DOHH2 (cell line): ENCODE results near the gene PSME4.

ENCODE experiments used
- H3F3A ChIP-seq: fragments of 200-600 bp; sonication (generic), shearing (Covaris generic); 2 replicates; pipeline ENCODE4 v1.6.0; 2016; ENCODE audit warnings: antibody characterized with exemption, mild to moderate bottlenecking; ENCODE audit not compliant: control insufficient read depth, insufficient read depth
- H3K27ac ChIP-seq: fragments of 200-600 bp; sonication (generic); 2 replicates; pipeline ENCODE4 v1.5.1; 2014; ENCODE audit warnings: low read depth, mild to moderate bottlenecking, low read length, moderate library complexity
- H3K27me3 ChIP-seq: fragments of 200-600 bp; sonication (generic); 2 replicates; pipeline ENCODE4 v1.6.1; 2014; ENCODE audit warnings: mild to moderate bottlenecking, low read length, mixed read lengths; ENCODE audit not compliant: control insufficient read depth
- H3K36me3 ChIP-seq: fragments of 200-600 bp; sonication (generic); 2 replicates; pipeline ENCODE4 v1.6.1; 2014; ENCODE audit warnings: mild to moderate bottlenecking, low read length, moderate library complexity, mixed read lengths; ENCODE audit not compliant: control insufficient read depth
- H3K4me1 ChIP-seq: fragments of 200-600 bp; sonication (generic); 2 replicates; pipeline ENCODE4 v1.6.1; 2014; ENCODE audit warnings: mild to moderate bottlenecking, low read length, mixed read lengths; ENCODE audit not compliant: control insufficient read depth
- H3K4me2 ChIP-seq: fragments of 200-600 bp; sonication (generic); 2 replicates; pipeline ENCODE4 v1.6.0; 2014; ENCODE audit warnings: mild to moderate bottlenecking, low read length, moderate library complexity
- H3K4me3 ChIP-seq: fragments of 200-600 bp; sonication (generic); 2 replicates; pipeline ENCODE4 v1.5.1; 2014; ENCODE audit warnings: mild to moderate bottlenecking, low read length, mixed read lengths
- H3K79me2 ChIP-seq: fragments of 200-600 bp; sonication (generic); 2 replicates; pipeline ENCODE4 v1.6.1; 2014; ENCODE audit warnings: mild to moderate bottlenecking, low read length, mixed read lengths; ENCODE audit not compliant: control insufficient read depth
- H3K9me2 ChIP-seq: fragments of 200-600 bp; sonication (generic); replicated peaks from 2 replicates; pipeline ENCODE4 v1.6.1; 2014; ENCODE audit warnings: mild to moderate bottlenecking, low read length, mixed read lengths; ENCODE audit not compliant: control insufficient read depth
- H3K9me3 ChIP-seq: fragments of 200-600 bp; sonication (generic); 2 replicates; pipeline ENCODE4 v1.6.1; 2014; ENCODE audit warnings: antibody characterized with exemption, low read length, mixed read lengths; ENCODE audit not compliant: control insufficient read depth, insufficient read depth
- H4K20me1 ChIP-seq: fragments of 200-600 bp; sonication (generic); 2 replicates; pipeline ENCODE4 v1.6.0; 2014; ENCODE audit warnings: low read depth, mild to moderate bottlenecking, antibody characterized with exemption, low read length, moderate library complexity; ENCODE audit not compliant: control insufficient read depth, insufficient read depth
- EZH2phosphoT487 ChIP-seq: fragments of 200-600 bp; sonication (generic); IDR thresholded peaks from 2 replicates; pipeline ENCODE4 v1.6.1; 2017; ENCODE audit warnings: borderline replicate concordance, mild to moderate bottlenecking, antibody characterized with exemption, low read length, moderate library complexity, mixed read lengths
- TF ChIP-seq, protein P1 (sequence below): fragments of 200-600 bp; sonication (generic); IDR thresholded peaks from one replicate; pipeline ENCODE4 v1.5.1; 2014; ENCODE audit warnings: antibody characterized with exemption, mild to moderate bottlenecking, low read depth, low read length; ENCODE audit not compliant: poor library complexity, severe bottlenecking

The PSME4 gene

DNA sequence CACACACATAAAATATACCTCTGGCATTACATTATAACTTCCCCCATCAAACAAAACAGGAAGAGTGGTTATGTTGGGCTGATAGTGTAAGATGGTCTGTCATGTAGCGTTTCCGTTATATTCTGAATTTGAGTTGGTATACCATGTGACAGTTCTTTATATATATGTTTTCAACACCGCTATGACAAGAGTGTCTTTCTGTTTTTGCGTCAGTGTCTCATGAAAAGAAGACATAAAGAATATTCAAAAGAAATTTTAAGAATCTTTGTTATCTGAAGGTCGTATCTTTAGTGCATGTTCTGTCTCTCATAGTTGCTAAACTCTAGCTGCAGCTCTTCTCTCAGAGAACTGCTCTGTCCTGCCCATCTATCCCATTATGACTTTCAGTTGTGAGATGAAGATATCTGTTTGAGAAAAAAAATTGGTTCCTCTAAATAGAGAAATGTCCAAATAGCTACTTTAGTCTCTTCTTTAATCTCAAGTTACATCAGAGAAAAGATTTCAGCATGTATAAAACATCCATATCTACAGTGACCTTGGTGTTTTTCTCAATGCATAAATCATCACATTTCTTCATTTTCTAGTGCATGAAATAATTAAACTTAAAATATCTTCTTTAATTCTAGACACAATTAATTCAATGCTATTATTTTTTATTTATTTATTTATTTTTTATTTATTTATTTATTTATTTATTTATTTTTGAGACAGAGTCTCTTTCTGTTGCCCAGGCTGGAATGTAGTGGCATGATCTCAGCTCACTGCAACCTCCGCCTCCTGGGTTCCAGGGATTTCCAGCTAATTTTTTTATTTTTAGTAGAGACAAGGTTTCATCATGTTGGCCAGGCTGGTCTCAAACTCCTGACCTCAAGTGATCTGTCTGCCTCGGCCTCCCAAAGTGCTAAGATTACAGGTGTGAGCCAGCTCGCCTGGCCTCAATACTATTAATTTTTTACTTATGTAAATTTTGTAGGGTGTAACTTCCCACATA lies 24.3 kb upstream of the PSME4 start:
- no peaks in the 10 kb centered on the region for H3K79me2 ChIP-seq
- TF ChIP-seq, protein P1, sequence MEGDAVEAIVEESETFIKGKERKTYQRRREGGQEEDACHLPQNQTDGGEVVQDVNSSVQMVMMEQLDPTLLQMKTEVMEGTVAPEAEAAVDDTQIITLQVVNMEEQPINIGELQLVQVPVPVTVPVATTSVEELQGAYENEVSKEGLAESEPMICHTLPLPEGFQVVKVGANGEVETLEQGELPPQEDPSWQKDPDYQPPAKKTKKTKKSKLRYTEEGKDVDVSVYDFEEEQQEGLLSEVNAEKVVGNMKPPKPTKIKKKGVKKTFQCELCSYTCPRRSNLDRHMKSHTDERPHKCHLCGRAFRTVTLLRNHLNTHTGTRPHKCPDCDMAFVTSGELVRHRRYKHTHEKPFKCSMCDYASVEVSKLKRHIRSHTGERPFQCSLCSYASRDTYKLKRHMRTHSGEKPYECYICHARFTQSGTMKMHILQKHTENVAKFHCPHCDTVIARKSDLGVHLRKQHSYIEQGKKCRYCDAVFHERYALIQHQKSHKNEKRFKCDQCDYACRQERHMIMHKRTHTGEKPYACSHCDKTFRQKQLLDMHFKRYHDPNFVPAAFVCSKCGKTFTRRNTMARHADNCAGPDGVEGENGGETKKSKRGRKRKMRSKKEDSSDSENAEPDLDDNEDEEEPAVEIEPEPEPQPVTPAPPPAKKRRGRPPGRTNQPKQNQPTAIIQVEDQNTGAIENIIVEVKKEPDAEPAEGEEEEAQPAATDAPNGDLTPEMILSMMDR, result no peak
- TF ChIP-seq EZH2phosphoT487, result no peak
- no peaks in the 10 kb centered on the region for H3K9me3 ChIP-seq
- peak overlapping the region; percentile 49 for H3K4me3 ChIP-seq
- no peaks in the 10 kb centered on the region for H3K27me3 ChIP-seq
- no peaks in the 10 kb centered on the region for H3K9me2 ChIP-seq
- peaks cover 24% of the 10 kb centered on the region for H3K4me1 ChIP-seq
- H3K36me3 ChIP-seq, result no peaks in the 10 kb centered on the region
- peak overlapping the region; percentile 70 for H3K4me2 ChIP-seq
- no peaks in the 10 kb centered on the region for H4K20me1 ChIP-seq
- 0 out of 2 replicates have a peak, but pooled peaks cover 2% of the 10 kb centered on the region for H3F3A ChIP-seq
- peak overlapping the region; percentile 39 for H3K27ac ChIP-seq

DNA sequence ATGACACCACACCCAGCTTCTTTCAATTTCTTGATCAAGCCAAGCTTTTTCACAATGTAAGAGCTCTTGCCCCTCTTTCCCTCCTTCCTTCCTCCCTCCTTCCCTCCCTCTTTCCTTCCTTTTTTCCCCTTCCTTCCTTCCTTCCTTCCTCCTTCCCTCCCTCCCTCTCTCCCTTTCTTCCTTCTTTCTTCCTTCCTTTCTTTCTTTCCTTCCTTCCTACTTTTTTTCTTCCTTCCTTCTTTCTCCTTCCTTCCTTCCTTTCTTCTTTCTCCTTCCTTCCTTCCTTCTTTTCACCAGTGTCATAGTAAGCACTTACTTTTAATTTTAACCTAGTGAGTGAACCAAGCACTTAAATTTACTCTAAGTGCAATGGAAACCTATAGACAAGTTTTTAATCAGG lies 21.2 kb upstream of the PSME4 start:
- no peaks in the 10 kb centered on the region for H3K9me2 ChIP-seq
- H3K79me2 ChIP-seq, result no peaks in the 10 kb centered on the region
- no peaks in the 10 kb centered on the region for H3K36me3 ChIP-seq
- no peak overlapping the region for H3K27ac ChIP-seq
- H3K4me2 ChIP-seq, result no peak overlapping the region
- peaks cover 22% of the 10 kb centered on the region for H3K4me1 ChIP-seq
- no peaks in the 10 kb centered on the region for H3K9me3 ChIP-seq
- no peaks in the 10 kb centered on the region for H4K20me1 ChIP-seq
- H3K4me3 ChIP-seq, result no peak overlapping the region
- no peaks in the 10 kb centered on the region; the same call in 1 of the 2 replicates for H3F3A ChIP-seq
- no peaks in the 10 kb centered on the region for H3K27me3 ChIP-seq
- TF ChIP-seq, protein P1, result no peak
- no peak for TF ChIP-seq EZH2phosphoT487

DNA sequence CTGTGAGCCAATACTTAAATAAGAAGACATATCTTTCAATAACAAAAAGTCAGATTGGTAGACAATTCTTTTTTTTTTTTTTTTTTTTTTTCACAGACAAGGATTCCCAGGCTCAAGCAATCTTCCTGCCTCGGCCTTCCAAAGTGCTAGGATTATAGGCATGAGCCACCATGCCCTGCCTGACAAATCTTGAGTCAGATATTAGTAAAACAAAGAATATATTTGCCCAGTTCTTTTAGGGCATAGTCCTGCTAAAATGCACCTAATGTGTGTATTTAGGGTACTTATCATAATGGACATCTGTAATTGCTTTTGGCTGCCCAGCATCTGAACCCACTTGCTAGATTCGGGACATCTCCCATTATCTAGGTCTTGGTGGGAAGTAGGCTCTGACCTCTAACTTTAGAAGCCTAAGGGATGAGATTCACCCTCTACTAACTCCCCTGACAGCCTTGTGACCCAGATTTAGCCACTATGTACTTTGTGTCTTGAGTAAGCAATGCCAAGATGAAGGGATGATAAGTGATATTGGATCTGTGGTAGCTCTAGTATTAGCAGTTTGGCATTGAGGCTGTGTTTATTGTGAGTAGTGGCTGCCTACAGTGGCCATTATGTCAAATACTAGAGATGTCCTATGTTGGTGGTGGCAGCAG lies 18.5 kb upstream of the PSME4 start:
- no peak for TF ChIP-seq EZH2phosphoT487
- TF ChIP-seq, protein P1, result no peak
- Histone ChIP-seq H3K4me2 (no peak overlapping the region), H3K36me3 (no peaks in the 10 kb centered on the region), H3K9me3 (no peaks in the 10 kb centered on the region), H3F3A (no peaks in the 10 kb centered on the region; the same call in 1 of the 2 replicates), H3K79me2 (no peaks in the 10 kb centered on the region), H3K27me3 (no peaks in the 10 kb centered on the region), H3K4me3 (no peak overlapping the region), H3K27ac (no peak overlapping the region), H3K9me2 (no peaks in the 10 kb centered on the region), H3K4me1 (peaks cover 15% of the 10 kb centered on the region), H4K20me1 (no peaks in the 10 kb centered on the region)
